IPS DF 4.7 (cell line): ENCODE results near the gene RAPGEF4.
"Not testable (repeated sequence)": the region's sequence is repeated elsewhere in the genome, so short reads cannot be mapped to it uniquely, and the experiment has no call there.

Experiments
- DNase-seq: peaks from one replicate; pipeline ENCODE4 v3.0.0-alpha.2; 2013; ENCODE audit warnings: low spot score; ENCODE audit errors: extremely low read depth

RAPGEF4 gene

DNA sequence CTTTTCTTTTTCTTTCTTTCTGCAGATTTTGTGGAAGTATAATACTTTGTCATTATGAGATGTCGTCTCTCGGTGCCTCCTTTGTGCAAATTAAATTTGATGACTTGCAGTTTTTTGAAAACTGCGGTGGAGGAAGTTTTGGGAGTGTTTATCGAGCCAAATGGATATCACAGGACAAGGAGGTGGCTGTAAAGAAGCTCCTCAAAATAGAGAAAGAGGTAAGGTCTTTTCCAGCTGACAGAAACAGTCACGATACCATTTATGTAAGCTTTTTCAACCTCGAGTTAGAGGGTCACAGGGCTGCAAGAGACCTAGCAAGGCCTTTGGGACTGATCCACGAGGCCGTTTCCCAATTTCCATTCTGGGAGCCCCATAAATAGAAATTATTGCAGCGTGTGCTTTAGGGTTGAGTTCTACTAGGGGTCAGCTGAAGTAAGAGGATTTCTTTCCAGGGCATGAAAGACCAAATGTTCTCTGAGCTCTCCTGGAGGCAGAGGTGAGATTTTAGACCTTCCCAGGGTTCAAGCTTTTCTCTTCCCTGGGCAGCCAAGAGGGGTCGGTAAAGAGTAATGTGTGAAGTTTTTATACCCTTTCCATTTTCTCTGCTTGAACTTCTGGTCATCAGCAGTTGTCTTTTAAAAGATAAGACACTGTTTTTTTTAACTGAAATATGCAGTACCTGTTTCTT is 355.5 kb downstream of the RAPGEF4 start:
- no peak for DNase-seq

DNA sequence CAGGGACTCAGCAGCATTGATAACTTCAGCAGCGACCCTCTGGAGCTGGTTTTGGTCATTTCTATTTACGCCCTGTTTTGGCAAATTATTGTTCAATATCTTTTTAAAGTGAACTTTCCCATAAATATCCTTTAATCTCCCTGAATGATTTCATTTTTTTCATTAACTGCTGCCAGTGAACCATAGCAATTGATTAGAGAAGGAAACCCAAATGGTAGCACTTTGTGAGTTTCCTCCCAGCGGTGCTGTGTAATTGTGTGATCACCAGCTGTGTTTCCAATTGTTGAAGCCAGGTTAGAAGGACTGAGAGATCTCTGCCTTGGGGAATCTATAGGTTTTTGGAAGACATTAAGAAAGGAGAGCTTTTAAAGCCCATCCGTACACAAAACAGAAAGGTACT is 356.3 kb downstream of the RAPGEF4 start:
- no peak for DNase-seq

DNA sequence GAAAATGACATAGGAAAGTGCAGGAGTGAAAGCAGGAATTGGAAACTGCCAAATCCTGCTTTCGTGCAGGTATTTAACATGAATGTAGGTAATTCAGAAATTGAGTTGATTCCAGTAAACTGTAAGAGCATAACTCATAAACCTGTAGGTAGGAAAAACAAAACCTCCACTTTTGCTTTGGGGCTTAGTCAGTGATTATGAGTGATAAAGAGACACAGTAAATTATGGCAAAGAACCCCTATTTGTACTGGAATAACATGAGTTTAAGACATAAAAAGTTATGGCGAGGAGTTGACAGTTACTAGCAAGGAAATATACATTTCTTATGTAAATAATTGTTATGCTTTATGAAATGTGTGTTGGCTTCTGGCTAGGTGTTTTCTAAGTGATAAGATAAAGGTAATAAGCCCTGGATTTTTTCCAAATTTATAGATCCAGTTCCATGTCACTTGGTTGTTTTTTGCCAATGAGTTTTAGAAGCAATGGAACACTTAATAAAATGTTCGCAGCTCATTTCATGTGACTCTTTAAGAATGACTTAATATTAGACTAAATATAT is 357.3 kb downstream of the RAPGEF4 start:
- no peak for DNase-seq

DNA sequence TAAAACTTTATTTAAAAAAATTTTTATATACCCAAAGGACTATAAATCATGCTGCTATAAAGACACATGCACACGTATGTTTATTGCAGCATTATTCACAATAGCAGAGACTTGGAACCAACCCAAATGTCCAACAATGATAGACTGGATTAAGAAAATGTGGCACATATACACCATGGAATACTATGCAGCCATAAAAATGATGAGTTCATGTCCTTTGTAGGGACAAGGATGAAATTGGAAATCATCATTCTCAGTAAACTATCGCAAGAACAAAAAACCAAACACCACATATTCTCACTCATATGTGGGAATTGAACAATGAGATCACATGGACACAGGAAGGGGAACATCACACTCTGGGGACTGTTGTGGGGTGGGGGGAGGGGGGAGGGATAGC is 358.0 kb downstream of the RAPGEF4 start:
- DNase-seq: not testable (repeated sequence)

DNA sequence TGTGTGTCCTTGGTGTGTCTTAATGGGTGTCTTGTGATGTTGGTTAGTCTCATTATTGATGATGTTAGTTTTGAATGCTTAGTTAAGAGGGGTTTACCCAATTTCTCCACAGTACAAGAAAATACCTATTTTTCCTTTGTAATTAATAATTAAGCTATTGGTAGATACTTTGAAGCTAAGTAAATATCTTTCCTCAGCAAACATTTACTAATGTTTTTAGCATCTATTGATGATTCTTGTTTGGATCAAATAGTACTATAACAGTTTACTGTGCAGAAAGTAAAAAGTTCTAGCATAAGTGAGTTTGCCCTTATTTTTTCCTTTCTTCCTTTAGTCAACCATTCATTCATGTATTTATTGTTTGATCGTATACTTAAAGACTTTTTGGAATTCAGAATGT is 359.1 kb downstream of the RAPGEF4 start:
- DNase-seq: no peak

DNA sequence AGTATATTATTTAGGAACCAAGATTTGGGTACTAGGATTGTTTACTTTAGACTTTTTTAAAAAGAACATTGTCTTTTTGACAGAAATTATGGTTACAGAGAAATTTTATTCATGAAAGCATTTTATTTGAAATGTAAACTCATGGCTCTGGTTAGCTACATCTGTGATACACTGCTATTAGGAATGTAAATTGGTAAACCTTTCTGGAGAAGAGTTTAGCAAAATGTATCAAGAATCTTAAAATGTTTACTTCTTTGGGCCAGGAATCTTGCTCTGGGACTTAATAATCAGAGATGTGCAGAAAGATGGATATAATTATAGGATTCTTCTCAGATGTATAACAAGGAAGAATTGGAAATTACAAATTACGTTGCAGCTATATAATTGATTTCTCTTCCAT is 359.7 kb downstream of the RAPGEF4 start:
- DNase-seq: no peak

DNA sequence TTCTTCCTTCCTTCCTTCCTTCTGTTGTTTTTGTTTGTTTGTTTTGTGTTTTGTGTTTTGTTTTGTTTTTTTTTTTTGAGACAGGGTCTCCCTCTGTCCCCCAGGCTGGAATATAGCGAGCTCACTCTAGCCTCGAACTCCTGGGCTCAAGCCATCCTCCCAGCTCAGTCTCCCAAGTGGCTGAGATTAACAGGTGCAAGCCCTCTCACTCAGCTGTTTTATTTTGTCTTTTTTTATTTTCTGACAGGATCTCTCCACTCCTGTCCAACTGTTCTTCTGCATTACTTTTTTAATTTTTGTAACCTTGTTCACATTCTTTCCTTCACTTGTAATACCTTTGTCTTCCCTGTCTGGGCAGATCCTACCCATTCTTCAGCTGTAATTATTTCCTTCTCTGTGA is 363.6 kb downstream of the RAPGEF4 start:
- no peak for DNase-seq

DNA sequence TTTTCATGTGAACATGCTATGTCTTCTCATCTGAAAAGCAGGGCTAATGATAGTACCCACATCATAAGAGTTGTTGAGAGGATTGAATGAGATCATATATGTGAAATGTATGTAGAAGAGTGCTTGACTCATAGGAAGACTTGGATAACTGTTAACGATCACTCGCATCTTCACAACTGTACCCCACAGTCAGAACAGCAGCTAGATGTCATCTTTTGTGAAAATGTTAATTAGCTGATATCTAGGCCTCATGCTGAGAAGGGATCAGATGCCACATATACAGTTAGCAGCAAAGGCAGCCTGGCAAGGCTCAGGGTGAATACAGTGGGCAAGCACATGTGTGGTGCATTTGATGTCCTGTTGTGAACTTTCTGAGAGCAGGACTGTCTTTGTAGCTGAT is 364.2 kb downstream of the RAPGEF4 start:
- DNase-seq: no peak

DNA sequence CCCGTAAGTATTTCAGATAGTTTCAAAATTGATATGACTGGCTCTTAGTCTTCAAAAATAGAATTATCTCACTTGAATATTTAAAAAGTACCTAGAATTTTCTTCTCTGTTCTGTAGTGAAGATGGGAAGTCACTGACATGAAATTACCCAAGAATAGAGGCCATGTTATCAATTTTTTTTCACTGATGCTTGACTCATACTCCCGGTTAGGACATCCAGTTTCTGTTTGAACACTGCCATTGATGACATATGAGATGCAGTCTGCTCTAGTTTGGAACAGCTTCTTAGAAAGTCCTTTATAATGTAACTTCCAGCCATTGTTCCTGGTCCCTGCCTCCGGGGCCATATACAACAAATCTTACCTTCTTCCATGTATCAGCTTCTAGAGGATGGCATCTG is 366.0 kb downstream of the RAPGEF4 start:
- no peak for DNase-seq
